Measurements from ENCODE around the gene PBX1.

PBX1 gene

GRCh38 chr1:164631751-164632150, 72.8 kb downstream of the PBX1 start:
- Mint-ChIP-seq H3K9me3 (peaks cover 6% of the 10 kb centered on the region), H3K4me3 (no peak overlapping the region), H3K4me1 (ENCODE audit: low read depth) (no peaks in the 10 kb centered on the region), H3K27me3 (peaks cover 4% of the 10 kb centered on the region), H3K36me3 (ENCODE audit: low read depth) (no peaks in the 10 kb centered on the region), H3K27ac (no peak overlapping the region)

DNA sequence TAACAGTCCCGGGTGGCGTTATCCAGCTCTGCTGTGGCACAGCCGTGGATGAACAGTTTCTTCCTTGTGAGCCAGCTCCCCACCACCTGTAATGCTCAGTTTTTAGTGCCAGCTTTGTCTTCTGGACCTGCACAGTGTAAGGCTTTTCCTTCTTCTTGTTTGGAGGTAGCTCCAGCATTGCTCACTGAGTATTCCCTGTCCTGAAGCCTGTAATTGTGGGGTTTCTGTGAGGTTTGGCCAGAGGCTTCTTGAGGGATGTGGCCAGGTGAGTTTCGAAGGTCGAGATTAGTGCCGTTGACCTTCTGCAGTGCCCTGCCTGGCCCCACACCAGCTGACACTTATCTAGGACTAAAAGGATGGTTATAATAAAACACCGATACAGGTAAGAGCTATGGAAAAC, 75.0 kb downstream of the PBX1 start:
- no peaks in the 10 kb centered on the region for H3K4me1 Mint-ChIP-seq (ENCODE audit: low read depth)
- no peak overlapping the region for H3K27ac Mint-ChIP-seq
- H3K36me3 Mint-ChIP-seq (ENCODE audit: low read depth) = no peaks in the 10 kb centered on the region
- H3K27me3 Mint-ChIP-seq = no peaks in the 10 kb centered on the region
- H3K4me3 Mint-ChIP-seq = no peak overlapping the region
- peaks cover 4% of the 10 kb centered on the region for H3K9me3 Mint-ChIP-seq

GRCh38 chr1:164635059-164635802, 76.2 kb downstream of the PBX1 start:
- H3K4me3 Mint-ChIP-seq = no peak overlapping the region
- no peaks in the 10 kb centered on the region for H3K36me3 Mint-ChIP-seq (ENCODE audit: low read depth)
- H3K27ac Mint-ChIP-seq = no peak overlapping the region
- no peaks in the 10 kb centered on the region for H3K4me1 Mint-ChIP-seq (ENCODE audit: low read depth)
- no peaks in the 10 kb centered on the region for H3K27me3 Mint-ChIP-seq
- H3K9me3 Mint-ChIP-seq = peaks cover under 1% of the 10 kb centered on the region

- H3K36me3 Mint-ChIP-seq (ENCODE audit: low read depth) = no peaks in the 10 kb centered on the region
- no peak overlapping the region for H3K27ac Mint-ChIP-seq
- H3K27me3 Mint-ChIP-seq = no peaks in the 10 kb centered on the region
- no peaks in the 10 kb centered on the region for H3K9me3 Mint-ChIP-seq
- no peaks in the 10 kb centered on the region for H3K4me1 Mint-ChIP-seq (ENCODE audit: low read depth)
- no peak overlapping the region for H3K4me3 Mint-ChIP-seq
These were observed 77.1 kb downstream of the PBX1 start for GRCh38 chr1:164635803-164636731.

GRCh38 chr1:164636757-164637156, 77.8 kb downstream of the PBX1 start:
- Mint-ChIP-seq H3K4me1 (ENCODE audit: low read depth) (no peaks in the 10 kb centered on the region), H3K9me3 (no peaks in the 10 kb centered on the region), H3K27ac (no peak overlapping the region), H3K27me3 (no peaks in the 10 kb centered on the region), H3K36me3 (ENCODE audit: low read depth) (no peaks in the 10 kb centered on the region), H3K4me3 (no peak overlapping the region)

GRCh38 chr1:164637461-164638375, 78.7 kb downstream of the PBX1 start:
- H3K36me3 Mint-ChIP-seq (ENCODE audit: low read depth) = no peaks in the 10 kb centered on the region
- H3K4me3 Mint-ChIP-seq = no peak overlapping the region
- no peaks in the 10 kb centered on the region for H3K9me3 Mint-ChIP-seq
- no peaks in the 10 kb centered on the region for H3K4me1 Mint-ChIP-seq (ENCODE audit: low read depth)
- H3K27ac Mint-ChIP-seq = no peak overlapping the region
- no peaks in the 10 kb centered on the region for H3K27me3 Mint-ChIP-seq

DNA sequence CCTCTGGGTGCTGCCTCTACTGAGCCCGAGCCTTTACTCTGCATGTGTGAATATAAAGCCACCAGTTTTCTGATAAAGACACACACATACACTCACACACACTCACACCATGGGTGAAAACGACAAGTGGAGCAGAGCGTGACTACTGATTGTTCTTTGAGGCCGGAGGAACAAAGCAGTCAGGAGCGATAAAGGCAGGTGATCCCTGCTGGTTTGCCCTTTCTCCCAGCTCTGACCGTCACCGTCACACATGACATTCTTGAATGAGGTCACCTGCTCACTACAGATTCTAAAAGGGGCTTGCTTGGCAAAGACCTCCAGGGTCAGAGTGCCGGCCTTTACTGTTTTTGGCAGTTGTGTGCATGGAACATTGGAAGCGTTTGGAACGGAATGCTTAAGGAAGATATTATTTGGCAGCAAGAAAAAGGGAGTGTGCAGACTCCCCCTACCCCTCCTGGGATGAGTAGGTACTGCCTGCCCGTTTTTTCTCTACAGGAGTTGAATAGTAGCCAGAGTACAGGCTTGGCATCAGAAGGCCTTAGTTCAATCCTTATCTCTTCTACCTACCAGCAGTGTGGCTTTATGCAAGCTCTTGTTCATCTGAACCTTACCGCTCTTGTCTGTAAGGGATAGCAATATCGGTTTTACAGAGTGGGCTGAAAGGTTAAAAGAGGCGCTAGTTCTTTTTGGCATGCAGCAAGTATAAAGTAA, 79.7 kb downstream of the PBX1 start:
- Mint-ChIP-seq H3K9me3 (no peaks in the 10 kb centered on the region), H3K4me1 (ENCODE audit: low read depth) (no peaks in the 10 kb centered on the region), H3K27ac (no peak overlapping the region), H3K36me3 (ENCODE audit: low read depth) (no peaks in the 10 kb centered on the region), H3K4me3 (no peak overlapping the region), H3K27me3 (no peaks in the 10 kb centered on the region)

GRCh38 chr1:164640686-164641352, 81.8 kb downstream of the PBX1 start:
- Mint-ChIP-seq H3K36me3 (ENCODE audit: low read depth) (no peaks in the 10 kb centered on the region), H3K4me3 (no peak overlapping the region), H3K9me3 (no peaks in the 10 kb centered on the region), H3K27ac (no peak overlapping the region), H3K27me3 (no peaks in the 10 kb centered on the region), H3K4me1 (ENCODE audit: low read depth) (no peaks in the 10 kb centered on the region)

GRCh38 chr1:164641353-164641730, 82.4 kb downstream of the PBX1 start:
- Mint-ChIP-seq H3K36me3 (ENCODE audit: low read depth) (no peaks in the 10 kb centered on the region), H3K27me3 (no peaks in the 10 kb centered on the region), H3K9me3 (no peaks in the 10 kb centered on the region), H3K27ac (no peak overlapping the region), H3K4me1 (ENCODE audit: low read depth) (no peaks in the 10 kb centered on the region), H3K4me3 (no peak overlapping the region)

GRCh38 chr1:164643018-164643417, 84.0 kb downstream of the PBX1 start:
- H3K4me1 Mint-ChIP-seq (ENCODE audit: low read depth) = no peaks in the 10 kb centered on the region
- no peak overlapping the region for H3K4me3 Mint-ChIP-seq
- H3K27ac Mint-ChIP-seq = no peak overlapping the region
- no peaks in the 10 kb centered on the region for H3K36me3 Mint-ChIP-seq (ENCODE audit: low read depth)
- H3K27me3 Mint-ChIP-seq = no peaks in the 10 kb centered on the region
- no peaks in the 10 kb centered on the region for H3K9me3 Mint-ChIP-seq

- H3K27me3 Mint-ChIP-seq = no peaks in the 10 kb centered on the region
- H3K36me3 Mint-ChIP-seq (ENCODE audit: low read depth) = no peaks in the 10 kb centered on the region
- H3K9me3 Mint-ChIP-seq = no peaks in the 10 kb centered on the region
- no peak overlapping the region for H3K27ac Mint-ChIP-seq
- no peak overlapping the region for H3K4me3 Mint-ChIP-seq
- no peaks in the 10 kb centered on the region for H3K4me1 Mint-ChIP-seq (ENCODE audit: low read depth)
These were observed 85.3 kb downstream of the PBX1 start for GRCh38 chr1:164644268-164644667.

GRCh38 chr1:164644774-164645644, 86.0 kb downstream of the PBX1 start:
- Mint-ChIP-seq H3K9me3 (no peaks in the 10 kb centered on the region), H3K4me3 (no peak overlapping the region), H3K36me3 (ENCODE audit: low read depth) (no peaks in the 10 kb centered on the region), H3K27me3 (no peaks in the 10 kb centered on the region), H3K27ac (no peak overlapping the region), H3K4me1 (ENCODE audit: low read depth) (no peaks in the 10 kb centered on the region)

DNA sequence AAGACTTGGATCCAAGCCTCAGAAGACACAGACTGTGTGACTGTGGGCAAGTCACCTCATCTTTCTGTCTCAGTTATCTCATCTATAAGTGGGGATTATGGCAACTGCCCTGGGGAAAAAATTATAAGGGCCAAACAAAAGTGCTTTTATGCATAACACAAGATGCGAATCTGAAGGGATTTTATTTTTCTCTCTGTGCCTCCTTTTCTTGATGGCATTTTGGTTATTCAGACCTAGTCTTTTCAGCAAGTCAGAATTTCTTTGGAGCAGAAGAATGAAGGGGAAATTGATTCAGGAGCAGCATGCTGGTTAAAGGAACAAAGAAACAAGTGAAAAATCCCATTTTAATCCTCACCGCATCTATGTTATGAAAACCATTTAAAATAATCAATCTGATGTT, 86.9 kb downstream of the PBX1 start:
- H3K27me3 Mint-ChIP-seq = no peaks in the 10 kb centered on the region
- no peak overlapping the region for H3K4me3 Mint-ChIP-seq
- no peak overlapping the region for H3K27ac Mint-ChIP-seq
- H3K9me3 Mint-ChIP-seq = no peaks in the 10 kb centered on the region
- no peaks in the 10 kb centered on the region for H3K4me1 Mint-ChIP-seq (ENCODE audit: low read depth)
- H3K36me3 Mint-ChIP-seq (ENCODE audit: low read depth) = no peaks in the 10 kb centered on the region
